MCF 10A (cell line): ENCODE data around the gene CYP2A6. TPM values are rescaled to one million over a fixed set of nuclear protein-coding genes. Genes with fewer than 3 reads are reported as not detected.
"Not testable (repeated sequence)": the region's sequence is repeated elsewhere in the genome, so short reads cannot be mapped to it uniquely, and the experiment has no call there.

Experiments
- BruUV-seq: library from RNA; stranded (reverse); fragments of 400-500 nt; replicated peaks from 2 replicates; lab custom pipeline; 2021; lab: Mats Ljungman, UMichigan
- CTCF ChIA-PET: fragments of 300-600 bp; sonication (Branson Sonifier 250); formaldehyde crosslinking; extraction: SDS; loops from one replicate; lab custom pipeline; 2021; ENCODE audit warnings: antibody characterized with exemption, inconsistent platforms; lab: Yijun Ruan, JAX
- POLR2A ChIA-PET: fragments of 300-600, 350-650 bp; sonication (Branson Sonifier 250); formaldehyde crosslinking; extraction: SDS; loops from one replicate; lab custom pipeline; 2020; ENCODE audit warnings: antibody characterized with exemption, inconsistent platforms; lab: Yijun Ruan, JAX
- DNase-seq: peaks from one replicate; pipeline ENCODE4 v3.0.0-alpha.2; 2018; ENCODE audit not compliant: unreplicated experiment
- H3K27ac Mint-ChIP-seq: one replicate; pipeline ENCODE4 v1.8.0; 2022; ENCODE audit warnings: mild to moderate bottlenecking, low read depth, mixed read lengths; ENCODE audit not compliant: unreplicated experiment
- H3K27me3 Mint-ChIP-seq: one replicate; pipeline ENCODE4 v1.8.0; 2022; ENCODE audit warnings: mixed read lengths; ENCODE audit not compliant: insufficient read depth, unreplicated experiment
- H3K36me3 Mint-ChIP-seq: one replicate; pipeline ENCODE4 v1.8.0; 2022; ENCODE audit warnings: mild to moderate bottlenecking, moderate library complexity, mixed read lengths; ENCODE audit not compliant: insufficient read depth, unreplicated experiment
- H3K4me1 Mint-ChIP-seq: one replicate; pipeline ENCODE4 v1.8.0; 2022; ENCODE audit warnings: mixed read lengths; ENCODE audit not compliant: insufficient read depth, unreplicated experiment
- H3K4me3 Mint-ChIP-seq: one replicate; pipeline ENCODE4 v1.8.0; 2022; ENCODE audit warnings: mild to moderate bottlenecking, moderate library complexity, mixed read lengths; ENCODE audit not compliant: unreplicated experiment
- H3K9me3 Mint-ChIP-seq: one replicate; pipeline ENCODE4 v1.8.0; 2022; ENCODE audit warnings: mixed read lengths; ENCODE audit not compliant: unreplicated experiment
- CTCF ChIP-seq: fragments of 200-600 bp; IDR thresholded peaks from one replicate; pipeline ENCODE4 v1.8.0; 2022; ENCODE audit warnings: antibody characterized with exemption, mild to moderate bottlenecking; ENCODE audit not compliant: unreplicated experiment
- intact Hi-C: fragments of 100-400 bp; cut with micrococcal nuclease; formaldehyde crosslinking; loops from 2 replicates; pipeline ENCODE4 v1.14.1; 2022
- total RNA-seq: library from RNA; stranded (reverse); gene quantifications from 2 replicates; pipeline ENCODE4 v1.2.3, GENCODE V29; 2022

The CYP2A6 gene
- total RNA-seq, 1 experiment from 2014 or later = not detected

GRCh38 chr19:40838477-40838876, 11.8 kb downstream of the CYP2A6 start:
- H3K27ac Mint-ChIP-seq, H3K36me3 Mint-ChIP-seq, H3K4me3 Mint-ChIP-seq, H3K4me1 Mint-ChIP-seq, DNase-seq, intact Hi-C loops, H3K9me3 Mint-ChIP-seq, BruUV-seq: not testable (repeated sequence)
- ChIA-PET POLR2A (interaction anchor here (0.7 kb wide), 1 partner anchor 364 kb away, joined by 3 read pairs; no protein-coding TSS in a partner anchor), CTCF (interaction anchor here (0.5 kb wide), 1 partner anchor 18 kb away, joined by 3 read pairs; no protein-coding TSS in a partner anchor)
- peaks cover 36% of the 10 kb centered on the region for H3K27me3 Mint-ChIP-seq

- ChIA-PET POLR2A (no interaction called here), CTCF (no interaction called here)
- no TSS peak for BruUV-seq
- intact Hi-C loops = no loop called here
- no peak for TF ChIP-seq CTCF
- no peaks in the 10 kb centered on the region for H3K36me3 Mint-ChIP-seq
- peaks cover 36% of the 10 kb centered on the region for H3K27me3 Mint-ChIP-seq
- H3K4me1 Mint-ChIP-seq = peaks cover 4% of the 10 kb centered on the region
- H3K9me3 Mint-ChIP-seq = no peaks in the 10 kb centered on the region
- no peak overlapping the region for H3K27ac Mint-ChIP-seq
- H3K4me3 Mint-ChIP-seq = no peak overlapping the region
- DNase-seq = no peak
Measured at GRCh38 chr19:40836754-40837429, 13.4 kb downstream of the CYP2A6 start.

GRCh38 chr19:40833728-40834533, 16.3 kb downstream of the CYP2A6 start:
- H3K36me3 Mint-ChIP-seq, DNase-seq, intact Hi-C loops, H3K4me3 Mint-ChIP-seq, BruUV-seq, H3K9me3 Mint-ChIP-seq, H3K27me3 Mint-ChIP-seq, H3K27ac Mint-ChIP-seq, POLR2A ChIA-PET: not testable (repeated sequence)
- CTCF ChIA-PET = interaction anchor here (0.6 kb wide), 2 partner anchors 149 to 609 kb away, joined by 3 to 4 read pairs; partner anchors contain the start of gene ERICH4
- peaks cover 13% of the 10 kb centered on the region for H3K4me1 Mint-ChIP-seq

GRCh38 chr19:40832431-40832790, 17.8 kb downstream of the CYP2A6 start:
- BruUV-seq, intact Hi-C loops, H3K9me3 Mint-ChIP-seq, H3K27me3 Mint-ChIP-seq, H3K36me3 Mint-ChIP-seq, DNase-seq, H3K4me3 Mint-ChIP-seq: not testable (repeated sequence)
- Mint-ChIP-seq H3K4me1 (peaks cover 13% of the 10 kb centered on the region), H3K27ac (peak overlapping the region; percentile 52)
- POLR2A ChIA-PET = interaction anchor here (0.9 to 1.5 kb wide), 4 partner anchors 18 to 142 kb away, joined by 3 to 8 read pairs (median 5); partner anchors contain the start of genes ACTMAP, CYP2A6, EGLN2 and NUMBL
- CTCF ChIA-PET = interaction anchor here (0.6 kb wide), 1 partner anchor 138 kb away, joined by 4 read pairs; no protein-coding TSS in a partner anchor

GRCh38 chr19:40831502-40832430, 18.5 kb downstream of the CYP2A6 start:
- H3K27ac Mint-ChIP-seq = peak overlapping the region; percentile 52
- no peaks in the 10 kb centered on the region for H3K9me3 Mint-ChIP-seq

GRCh38 chr19:40830741-40831140, 19.5 kb downstream of the CYP2A6 start:
- POLR2A ChIA-PET = not testable (repeated sequence)

More at GRCh38 chr19:40831502-40832430, 18.5 kb downstream of the CYP2A6 start:
- peaks cover 13% of the 10 kb centered on the region for H3K4me1 Mint-ChIP-seq
- POLR2A ChIA-PET = interaction anchor here (0.6 to 1.5 kb wide), 8 partner anchors 18 to 741 kb away, joined by 3 to 8 read pairs (median 4); partner anchors contain the start of genes ACTMAP, CYP2A6, EGLN2 and HNRNPUL1
- peaks cover 9% of the 10 kb centered on the region for H3K36me3 Mint-ChIP-seq
- no TSS peak for BruUV-seq
- DNase-seq = peak; percentile 99
- H3K4me3 Mint-ChIP-seq = no peak overlapping the region
- H3K27me3 Mint-ChIP-seq = no peaks in the 10 kb centered on the region
- CTCF ChIA-PET = interaction anchor here (0.6 kb wide), 3 partner anchors 114 to 200 kb away, joined by 3 to 4 read pairs (median 4); no protein-coding TSS in a partner anchor
- intact Hi-C loops = no loop called here
- no peak for TF ChIP-seq CTCF

More at GRCh38 chr19:40830741-40831140, 19.5 kb downstream of the CYP2A6 start:
- DNase-seq, BruUV-seq, intact Hi-C loops, H3K27ac Mint-ChIP-seq, H3K27me3 Mint-ChIP-seq, CTCF ChIA-PET, H3K9me3 Mint-ChIP-seq, H3K4me3 Mint-ChIP-seq: not testable (repeated sequence)
- Mint-ChIP-seq H3K36me3 (peaks cover 12% of the 10 kb centered on the region), H3K4me1 (peaks cover 13% of the 10 kb centered on the region)
